K562 (cell line): ENCODE results near the gene RNU5D-1. TPM values are rescaled to one million over a fixed set of nuclear protein-coding genes. Genes with fewer than 3 reads are reported as not detected.

ENCODE experiments used
- ATF7 ChIP-seq: fragments of 450-650 bp; IDR thresholded peaks from 2 replicates; pipeline ENCODE4 v1.7.1; 2014; ENCODE audit warnings: mild to moderate bottlenecking, moderate library complexity
- BCLAF1 ChIP-seq, 2 experiments: fragments of 450-650 bp in 1 of 2; IDR thresholded peaks; 2 replicates each; pipeline ENCODE4 v1.6.1; 2011 to 2017; ENCODE audit warnings: low read depth in 2 of 2, antibody characterized with exemption in 1 of 2, borderline replicate concordance in 1 of 2, low read length in 1 of 2, mild to moderate bottlenecking in 1 of 2, mixed read lengths in 1 of 2; ENCODE audit not compliant: control insufficient read depth in 1 of 2
- BRCA1 ChIP-seq, 2 experiments: fragments of 450-650 bp in 1 of 2; sonication (generic) in 1 of 2; formaldehyde crosslinking in 1 of 2; IDR thresholded peaks; 2 replicates each; pipeline versions ENCODE4 v1.5.0 to v1.6.1; 2017 to 2020; ENCODE audit warnings: mild to moderate bottlenecking in 1 of 2, missing genetic modification reagents in 1 of 2
- CBFB ChIP-seq: sonication (generic); formaldehyde crosslinking; IDR thresholded peaks from 2 replicates; pipeline ENCODE4 v1.4.0; 2020; ENCODE audit warnings: mild to moderate bottlenecking, missing genetic modification reagents
- CCAR2 ChIP-seq: fragments of 200-400 bp; formaldehyde crosslinking; IDR thresholded peaks from 2 replicates; pipeline ENCODE4 v1.6.1; 2017; ENCODE audit warnings: mild to moderate bottlenecking, low read depth, low read length
- CCNT2 ChIP-seq: IDR thresholded peaks from 2 replicates; pipeline ENCODE4 v1.6.1; 2011; ENCODE audit warnings: borderline replicate concordance, low read depth, mild to moderate bottlenecking, moderate library complexity, mixed read lengths, low read length; ENCODE audit not compliant: insufficient read length; ENCODE audit errors: extremely low read depth
- ETV5 ChIP-seq: sonication (generic); formaldehyde crosslinking; IDR thresholded peaks from 2 replicates; pipeline ENCODE4 v1.4.0; 2020; ENCODE audit warnings: low read depth, mild to moderate bottlenecking, missing genetic modification reagents
- FIP1L1 ChIP-seq: fragments of 200-400 bp; formaldehyde crosslinking; IDR thresholded peaks from 2 replicates; pipeline ENCODE4 v1.6.1; 2018; ENCODE audit warnings: mild to moderate bottlenecking, low read depth, low read length; ENCODE audit not compliant: poor library complexity, severe bottlenecking
- GTF2E2 ChIP-seq: fragments of 200-800 bp; sonication (Bioruptor generic); IDR thresholded peaks from 2 replicates; pipeline ENCODE4 v1.6.1; 2016; ENCODE audit warnings: missing genetic modification characterization, missing compliant biosample characterization
- HDGF ChIP-seq: fragments of 450-650 bp; IDR thresholded peaks from 2 replicates; pipeline ENCODE4 v1.6.1; 2016
- HEY1 ChIP-seq: fragments of 250-450 bp; sonication (Bioruptor Pico); IDR thresholded peaks from 2 replicates; pipeline ENCODE4 v1.5.0; 2020; ENCODE audit warnings: mild to moderate bottlenecking, moderate library complexity, borderline replicate concordance
- MAFF ChIP-seq: IDR thresholded peaks from 2 replicates; pipeline ENCODE4 v1.6.1; 2012; ENCODE audit warnings: low read length, improper control_type of control experiment
- NFE2L1 ChIP-seq: fragments of 450-650 bp; IDR thresholded peaks from 2 replicates; pipeline ENCODE4 v1.6.1; 2016; ENCODE audit warnings: missing genetic modification characterization, low read depth, mild to moderate bottlenecking, missing compliant biosample characterization, moderate library complexity, borderline replicate concordance
- POLR2A ChIP-seq: fragments of 450-650 bp; conservative IDR thresholded peaks from 2 replicates; pipeline ENCODE4 v1.6.1; 2016
- PTRF ChIP-seq: fragments of 450-650 bp; IDR thresholded peaks from 2 replicates; pipeline ENCODE4 v1.6.1; 2016; ENCODE audit warnings: mild to moderate bottlenecking, missing genetic modification characterization, missing compliant biosample characterization
- SP1 ChIP-seq: sonication (generic); formaldehyde crosslinking; IDR thresholded peaks from 2 replicates; pipeline ENCODE4 v1.8.1; 2022; ENCODE audit warnings: mild to moderate bottlenecking, missing genetic modification reagents
- TBP ChIP-seq: optimal IDR thresholded peaks from 2 replicates; pipeline ENCODE3; 2011; ENCODE audit warnings: low read depth, low read length, improper control_type of control experiment
- TCF15 ChIP-seq: fragments of 250-450 bp; sonication (Bioruptor Pico); IDR thresholded peaks from 2 replicates; pipeline ENCODE4 v1.8.0; 2022; ENCODE audit warnings: moderate library complexity, mild to moderate bottlenecking, inconsistent platforms
- YBX1 ChIP-seq: fragments of 450-650 bp; IDR thresholded peaks from 2 replicates; pipeline ENCODE4 v1.7.1; 2016; ENCODE audit warnings: mild to moderate bottlenecking
- ZBTB2 ChIP-seq: fragments of 450-650 bp; IDR thresholded peaks from 2 replicates; pipeline ENCODE4 v1.6.1; 2016; ENCODE audit warnings: antibody characterized with exemption
- ZNF431 ChIP-seq: sonication (generic); formaldehyde crosslinking; IDR thresholded peaks from 2 replicates; pipeline ENCODE4 v1.8.0; 2022; ENCODE audit warnings: mild to moderate bottlenecking, missing genetic modification reagents
- polyA plus RNA-seq, 8 experiments: library from polyadenylated mRNA; depleted of rRNA in 4 of 8; stranded (reverse) in 5 of 8; unstranded in 3 of 8; fragments of >200 nt; fragmentation: Nextera tagmentation in 2 of 8; fragmentation: Illumina TruSeq in 1 of 8; extraction: Ambion mirVana in 2 of 8; extraction: Trizol in 1 of 8; gene quantifications; 2 replicates each; pipeline versions ENCODE4 v1.2.1 to v1.2.3, GENCODE V29; 2011 to 2014; ENCODE audit warnings: inconsistent platforms in 1 of 8, missing spikeins in 1 of 8
- total RNA-seq, 7 experiments: library from RNA; depleted of rRNA in 6 of 7; stranded (reverse); fragments of >200 nt in 6 of 7; fragmentation: Illumina TruSeq in 2 of 7; extraction: Trizol in 2 of 7; gene quantifications; 2 replicates each; pipeline versions ENCODE4 v1.2.1 to v1.2.3, GENCODE V29; 2011 to 2021; ENCODE audit warnings: low replicate concordance in 1 of 7

RNU5D-1 gene
- total and polyA plus RNA-seq, 9 of the 15 experiments (the other 6 are each of a cell fraction or from before 2014, with no cell fraction given), result under 0.01 TPM; not detected in 8

DNA sequence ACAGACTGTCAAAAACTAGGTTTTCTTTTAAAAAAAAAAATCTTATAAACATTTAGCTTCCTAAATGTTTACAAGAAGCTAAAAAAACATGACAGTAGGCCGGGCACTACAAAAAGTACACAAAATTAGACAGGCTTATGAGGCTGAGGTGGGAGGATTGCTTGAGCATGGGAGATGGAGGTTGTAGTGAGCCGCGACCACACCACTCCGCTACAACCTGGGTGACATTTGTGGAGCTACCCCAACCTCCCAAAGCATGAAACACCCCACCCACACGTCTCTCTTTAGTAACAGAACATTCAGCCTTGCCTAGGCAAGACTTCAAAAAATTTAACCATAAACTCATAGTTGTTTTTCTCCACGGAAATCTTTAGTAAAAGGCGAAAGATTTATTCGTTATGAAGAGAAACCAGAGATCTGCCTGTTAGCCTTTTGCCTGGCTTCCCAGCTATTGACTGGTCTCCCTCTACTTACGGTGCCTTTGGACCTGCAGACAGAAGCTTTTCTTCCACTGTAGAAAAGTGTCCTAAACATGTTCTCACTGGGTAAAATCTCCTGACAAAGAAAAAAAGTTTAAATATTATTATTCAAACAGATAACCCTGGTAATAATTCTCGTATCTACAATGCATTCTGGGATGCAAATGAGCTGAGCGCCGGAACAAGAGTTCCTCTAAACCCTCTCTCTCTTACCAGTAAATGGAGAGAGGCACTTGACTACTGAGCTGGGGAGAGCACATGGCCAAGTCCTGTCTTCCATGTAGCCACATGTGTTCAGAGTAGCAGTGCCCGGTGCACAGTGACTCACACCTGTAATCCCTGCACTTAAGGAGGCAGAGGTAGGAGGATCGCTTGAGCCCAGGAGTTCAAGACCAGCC, 9.2 kb downstream of the RNU5D-1 start (continued):
- TF ChIP-seq ZBTB2 (no peak), GTF2E2 (tag) (peak; percentile 100), CBFB (CRISPR knock-in tag) (peak; percentile 97), MAFF (peak; percentile 67), TCF15 (0 out of 2 replicates have a peak, but pooled peaks have one; percentile 69), CCNT2 (peak; percentile 96), HEY1 (CRISPR knock-in tag) (peak; percentile 100), ETV5 (CRISPR knock-in tag) (peak; percentile 85; the same call in 1 of the 2 replicates), HDGF (0 out of 2 replicates have a peak, but pooled peaks have one; percentile 69), SP1 (CRISPR knock-in tag) (peak; percentile 99), BRCA1 (IDR thresholded peaks at IDR 0.05) (no peak), BRCA1 (CRISPR knock-in tag; IDR thresholded peaks at IDR 0.05) (no peak), BCLAF1 (IDR thresholded peaks at IDR 0.05; ENCODE audit: borderline replicate concordance in 1 of 2, control insufficient read depth in 1 of 2, low read depth in 2 of 2, low read length in 1 of 2) (peak; percentile 86 to 100), CCAR2 (0 out of 2 replicates have a peak, but pooled peaks have one; percentile 34), YBX1 (no peak), TBP (no peak), ZNF431 (CRISPR knock-in tag) (peak; percentile 90), FIP1L1 (peak; percentile 72), ATF7 (peak; percentile 92), PTRF (tag) (0 out of 2 replicates have a peak, but pooled peaks have one; percentile 42), NFE2L1 (tag) (no peak), POLR2A (peak; percentile 100)
